GM12874 (cell line): Measurements from ENCODE around the gene LACTB.

Experiments used
- CTCF ChIP-seq: IDR thresholded peaks from 2 replicates; pipeline ENCODE4 v1.5.1; 2011; ENCODE audit warnings: low read depth, mild to moderate bottlenecking, control low read depth, low read length, moderate library complexity; ENCODE audit not compliant: insufficient read depth

Gene LACTB

GRCh38 chr15:63186065-63186464 is 64.4 kb downstream of the LACTB start:
- no peak for TF ChIP-seq CTCF

- TF ChIP-seq CTCF = no peak
These were observed 66.0 kb downstream of the LACTB start for GRCh38 chr15:63187589-63188226.

- no peak for TF ChIP-seq CTCF
These were observed 66.7 kb downstream of the LACTB start for GRCh38 chr15:63188247-63188925.

GRCh38 chr15:63188926-63189871 is 67.5 kb downstream of the LACTB start, which contains the start of gene RAB8B:
TSS of gene RAB8B (plus strand) at chr15:63189606. CDS start at chr15:63189625, 19 bp downstream.
- no peak for TF ChIP-seq CTCF

GRCh38 chr15:63189941-63190768 is 68.5 kb downstream of the LACTB start:
- no peak for TF ChIP-seq CTCF

GRCh38 chr15:63190769-63191649 is 69.3 kb downstream of the LACTB start:
- no peak for TF ChIP-seq CTCF
